ENCODE measurements around the gene SMC2.

The SMC2 gene

DNA sequence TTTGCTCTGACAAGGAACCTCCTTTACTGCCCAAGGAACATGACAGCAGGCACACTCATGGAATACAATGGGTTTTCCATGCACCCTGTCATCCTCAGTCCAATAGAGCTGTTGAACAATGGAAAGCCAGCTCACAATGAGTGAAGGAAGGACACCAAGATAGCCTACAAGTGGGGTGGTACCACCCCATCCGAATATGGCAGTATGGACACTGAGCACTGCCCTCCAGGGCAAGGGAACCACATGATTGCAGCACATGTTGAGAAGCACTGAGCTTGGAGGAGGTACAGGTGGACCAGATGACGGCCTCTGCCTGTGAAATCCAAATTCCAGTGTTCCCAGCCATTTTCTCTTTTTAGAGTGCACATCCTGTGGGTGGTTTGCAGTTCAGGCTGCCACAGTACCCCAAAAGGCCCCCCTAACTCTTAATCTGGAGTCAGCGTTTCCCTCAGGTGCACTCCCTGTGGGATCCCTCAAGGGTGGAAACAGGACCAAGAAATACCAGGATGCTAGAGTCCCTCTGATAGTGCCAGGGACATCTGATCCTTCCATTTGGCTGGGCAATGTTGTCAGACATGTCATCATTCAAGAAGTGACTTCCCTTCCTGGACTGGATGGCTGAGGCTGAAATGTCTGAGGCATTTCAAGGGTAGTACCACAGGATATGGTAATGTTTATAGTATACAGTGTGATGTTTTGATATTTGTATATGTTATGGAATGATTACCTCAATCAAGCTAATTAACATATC, 48.9 kb downstream of the SMC2 start:
- Histone ChIP-seq H3F3A (ENCODE audit: insufficient read depth, low read length) (peaks cover 3% of the 10 kb centered on the region; the same call in 1 of the 2 replicates), H3K9me2 (ENCODE audit: low read depth, low read length) (no peaks in the 10 kb centered on the region), H3K79me2 (ENCODE audit: insufficient read depth, low read length) (no peaks in the 10 kb centered on the region), H3K4me1 (ENCODE audit: insufficient read depth, low read length, severe bottlenecking) (no peaks in the 10 kb centered on the region), H3K36me3 (ENCODE audit: insufficient read depth, low read length) (peaks cover 52% of the 10 kb centered on the region), H3K27ac (ENCODE audit: low read depth, low read length, poor library complexity, severe bottlenecking) (no peak overlapping the region), H2AFZ (ENCODE audit: low read length) (no peak overlapping the region), H3K9ac (ENCODE audit: low read length) (no peak overlapping the region), H4K20me1 (ENCODE audit: insufficient read depth, low read length) (no peaks in the 10 kb centered on the region), H3K27me3 (ENCODE audit: insufficient read depth, low read length) (no peaks in the 10 kb centered on the region), H3K4me3 (ENCODE audit: low read depth, low read length, poor library complexity, severe bottlenecking) (no peak overlapping the region), H3K9me3 (ENCODE audit: low read length) (no peaks in the 10 kb centered on the region), H3K4me2 (ENCODE audit: low read length) (no peak overlapping the region)
- TF ChIP-seq EZH2 (IDR thresholded peaks at IDR 0.05; ENCODE audit: borderline replicate concordance, low read length) (no peak), CTCF (IDR thresholded peaks at IDR 0.05; ENCODE audit: low read length) (no peak)

GRCh38 chr9:104143550-104143910, 49.4 kb downstream of the SMC2 start:
- H3K79me2 ChIP-seq (ENCODE audit: insufficient read depth, low read length) = no peaks in the 10 kb centered on the region
- H3K9me3 ChIP-seq (ENCODE audit: low read length) = no peaks in the 10 kb centered on the region
- no peaks in the 10 kb centered on the region for H3K9me2 ChIP-seq (ENCODE audit: low read depth, low read length)
- no peaks in the 10 kb centered on the region for H3K27me3 ChIP-seq (ENCODE audit: insufficient read depth, low read length)
- H3K4me1 ChIP-seq (ENCODE audit: insufficient read depth, low read length, severe bottlenecking) = no peaks in the 10 kb centered on the region
- H2AFZ ChIP-seq (ENCODE audit: low read length) = no peak overlapping the region
- H3K36me3 ChIP-seq (ENCODE audit: insufficient read depth, low read length) = peaks cover 47% of the 10 kb centered on the region
- TF ChIP-seq CTCF (IDR thresholded peaks at IDR 0.05; ENCODE audit: low read length) (no peak), EZH2 (IDR thresholded peaks at IDR 0.05; ENCODE audit: borderline replicate concordance, low read length) (no peak)
- peaks cover 3% of the 10 kb centered on the region; the same call in 1 of the 2 replicates for H3F3A ChIP-seq (ENCODE audit: insufficient read depth, low read length)
- no peak overlapping the region for H3K4me3 ChIP-seq (ENCODE audit: low read depth, low read length, poor library complexity, severe bottlenecking)
- no peaks in the 10 kb centered on the region for H4K20me1 ChIP-seq (ENCODE audit: insufficient read depth, low read length)
- H3K27ac ChIP-seq (ENCODE audit: low read depth, low read length, poor library complexity, severe bottlenecking) = no peak overlapping the region
- no peak overlapping the region for H3K9ac ChIP-seq (ENCODE audit: low read length)
- H3K4me2 ChIP-seq (ENCODE audit: low read length) = no peak overlapping the region

DNA sequence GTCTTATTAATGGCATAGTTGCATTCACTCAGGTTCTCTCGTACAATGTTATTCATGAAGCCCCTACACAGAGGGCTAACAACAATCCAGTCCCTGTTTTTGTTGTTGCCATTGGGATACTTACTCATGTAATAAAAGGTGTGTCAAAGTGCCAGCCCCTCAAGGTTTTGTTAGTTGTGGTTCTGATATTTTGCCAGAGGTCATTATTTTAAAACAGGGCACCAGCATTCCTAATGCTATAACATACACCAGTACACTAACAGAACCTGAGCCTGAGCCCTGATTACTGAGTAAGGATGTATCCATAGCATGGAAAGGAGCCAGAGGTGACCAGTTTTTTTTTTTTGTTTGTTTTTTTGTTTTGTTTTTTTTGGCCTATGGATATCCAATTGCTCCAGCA, 50.2 kb downstream of the SMC2 start:
- H4K20me1 ChIP-seq (ENCODE audit: insufficient read depth, low read length) = no peaks in the 10 kb centered on the region
- no peaks in the 10 kb centered on the region for H3K9me2 ChIP-seq (ENCODE audit: low read depth, low read length)
- no peak overlapping the region for H3K27ac ChIP-seq (ENCODE audit: low read depth, low read length, poor library complexity, severe bottlenecking)
- H3K4me2 ChIP-seq (ENCODE audit: low read length) = no peak overlapping the region
- peaks cover 3% of the 10 kb centered on the region; the same call in 1 of the 2 replicates for H3F3A ChIP-seq (ENCODE audit: insufficient read depth, low read length)
- peaks cover 39% of the 10 kb centered on the region for H3K36me3 ChIP-seq (ENCODE audit: insufficient read depth, low read length)
- H3K9ac ChIP-seq (ENCODE audit: low read length) = no peak overlapping the region
- TF ChIP-seq CTCF (IDR thresholded peaks at IDR 0.05; ENCODE audit: low read length) = no peak
- TF ChIP-seq EZH2 (IDR thresholded peaks at IDR 0.05; ENCODE audit: borderline replicate concordance, low read length) = no peak
- H3K27me3 ChIP-seq (ENCODE audit: insufficient read depth, low read length) = no peaks in the 10 kb centered on the region
- no peaks in the 10 kb centered on the region for H3K9me3 ChIP-seq (ENCODE audit: low read length)
- no peaks in the 10 kb centered on the region for H3K79me2 ChIP-seq (ENCODE audit: insufficient read depth, low read length)
- no peak overlapping the region for H3K4me3 ChIP-seq (ENCODE audit: low read depth, low read length, poor library complexity, severe bottlenecking)
- H2AFZ ChIP-seq (ENCODE audit: low read length) = no peak overlapping the region
- no peaks in the 10 kb centered on the region for H3K4me1 ChIP-seq (ENCODE audit: insufficient read depth, low read length, severe bottlenecking)

Measured in OCI-LY1 (cell line).